Inflammatory macrophage treated with lipopolysaccharide for 1 hour (primary cell): ENCODE data around the gene GOLGA8N.
"Not testable (repeated sequence)": the region's sequence is repeated elsewhere in the genome, so short reads cannot be mapped to it uniquely, and the experiment has no call there.

ENCODE experiments used
- DNase-seq, 2 donors: peaks; one replicate each; pipeline ENCODE4 v3.0.0-alpha.2; 2020 to 2022

Gene GOLGA8N

DNA sequence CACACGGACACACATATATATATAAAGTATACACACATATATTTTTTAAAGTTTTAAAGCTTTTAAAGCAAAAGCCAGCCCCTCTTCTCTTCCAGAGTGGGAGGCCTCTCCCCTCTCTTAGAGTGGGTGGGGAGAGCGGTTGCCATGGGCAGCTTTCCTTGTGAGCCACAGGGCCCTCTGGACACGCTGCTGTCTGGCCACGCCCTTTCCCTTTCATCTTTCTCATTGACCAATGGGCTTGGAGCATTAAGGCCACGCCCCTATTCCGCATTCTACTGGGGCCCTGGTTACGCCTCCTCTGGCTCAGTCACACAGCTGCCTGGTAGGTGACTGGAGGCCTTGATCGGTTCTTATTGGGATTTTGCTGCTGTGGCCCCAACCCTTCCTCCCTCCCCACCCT is at the start of gene GOLGA8N:
TSS of gene GOLGA8N (plus strand) at position 306 of the 400 bp plus-strand sequence.
- DNase-seq = not testable (repeated sequence)

DNA sequence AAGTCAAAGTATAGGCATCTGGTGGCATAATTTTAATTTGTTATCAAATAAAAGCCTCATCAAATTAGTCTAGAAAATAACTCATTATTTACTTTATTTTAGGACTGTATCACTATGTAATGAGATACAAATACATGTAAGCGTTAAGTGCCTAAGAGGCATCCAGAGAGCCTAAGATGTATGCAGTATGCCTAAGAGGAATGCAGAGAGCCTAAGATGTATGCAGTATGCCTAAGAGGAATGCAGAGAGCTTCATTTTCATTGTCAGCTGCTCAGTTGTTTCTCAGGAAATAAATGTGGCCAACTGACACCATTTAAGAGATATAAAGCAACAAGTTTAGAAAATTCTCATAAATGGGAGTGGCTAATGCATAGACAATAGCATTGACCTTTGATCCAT is 49.8 kb upstream of the GOLGA8N start:
- DNase-seq = not testable (repeated sequence)

DNA sequence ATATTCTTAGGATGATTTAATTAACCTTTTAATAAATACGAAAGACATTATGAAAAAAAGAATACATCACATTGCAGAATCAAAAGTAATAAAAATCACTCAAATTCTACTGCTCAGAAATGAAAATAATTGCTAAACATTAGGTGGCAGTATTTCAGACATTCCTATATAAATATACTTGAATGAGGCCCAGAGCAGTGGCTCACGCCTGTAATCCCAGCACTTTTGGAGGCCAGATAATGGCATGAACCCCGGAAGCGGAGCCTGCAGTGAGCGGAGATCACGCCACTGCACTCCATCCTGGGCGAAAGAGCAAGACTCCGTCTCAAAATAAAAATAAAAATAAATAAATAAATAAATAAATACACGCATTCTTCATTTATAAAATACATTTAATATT is 48.1 kb upstream of the GOLGA8N start:
- DNase-seq = not testable (repeated sequence)

- DNase-seq = not testable (repeated sequence)
These were observed 38.7 kb upstream of the GOLGA8N start for GRCh38 chr15:32554587-32554986.

DNA sequence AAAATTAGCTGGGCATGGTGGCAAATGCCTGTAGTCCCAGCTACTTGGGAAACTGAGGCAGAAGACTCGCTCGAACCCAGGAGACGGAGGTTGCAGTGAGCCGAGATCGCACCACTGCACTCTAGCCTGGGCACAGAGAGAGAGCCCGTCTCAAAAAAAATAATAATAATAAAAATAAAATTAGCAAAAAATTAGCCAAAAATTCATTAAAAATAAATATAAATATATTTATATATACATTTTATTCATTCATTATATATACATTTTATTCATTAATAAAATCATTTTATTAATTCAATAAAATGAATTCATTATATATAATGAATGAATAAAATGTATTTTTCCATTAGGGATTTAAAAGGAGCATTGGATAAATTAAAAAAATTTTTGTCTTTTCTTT is 31.1 kb upstream of the GOLGA8N start:
- not testable (repeated sequence) for DNase-seq

- DNase-seq = not testable (repeated sequence)
These were observed 24.3 kb upstream of the GOLGA8N start for GRCh38 chr15:32568988-32569387.

GRCh38 chr15:32578482-32578881 is 14.8 kb upstream of the GOLGA8N start:
- not testable (repeated sequence) for DNase-seq

DNA sequence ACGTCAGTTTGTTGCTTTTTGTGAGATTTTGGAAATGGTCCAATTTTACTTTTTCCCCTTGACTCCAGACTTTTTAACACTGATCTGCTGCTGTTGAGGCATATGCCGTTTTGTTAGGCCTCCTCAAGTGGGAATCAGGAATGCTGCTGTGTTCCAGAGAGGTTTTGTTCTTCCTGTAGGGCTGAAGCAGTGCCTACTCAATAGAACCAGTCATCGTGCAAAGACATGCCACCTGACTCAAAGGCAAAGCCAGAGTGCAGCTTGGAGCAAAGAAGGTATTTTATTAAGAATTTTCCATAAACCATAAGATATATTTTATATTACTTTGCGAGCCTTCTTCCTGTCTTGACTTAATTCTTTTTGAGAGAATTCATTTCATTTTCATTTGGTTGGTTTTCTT is 7.4 kb upstream of the GOLGA8N start:
- DNase-seq = not testable (repeated sequence)

DNA sequence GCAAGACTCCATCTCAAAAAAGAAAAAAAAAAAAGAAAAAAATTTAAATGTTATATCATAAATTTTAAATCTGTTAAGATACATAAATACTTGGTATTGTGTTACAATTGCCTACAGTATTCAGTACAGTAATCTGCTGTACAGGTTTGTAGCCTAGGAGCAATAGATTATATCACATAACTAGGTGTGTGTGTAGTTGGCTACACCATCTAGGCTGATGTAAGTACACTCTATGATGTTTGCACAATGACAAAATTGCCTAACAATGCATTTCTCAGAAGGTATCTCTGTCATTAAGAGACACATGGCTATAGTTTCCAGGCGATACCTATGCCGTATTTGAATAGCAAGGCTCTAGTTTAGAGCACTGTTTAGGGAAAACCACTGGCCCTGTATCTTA is 16.3 kb downstream of the GOLGA8N start:
- DNase-seq = not testable (repeated sequence)

DNA sequence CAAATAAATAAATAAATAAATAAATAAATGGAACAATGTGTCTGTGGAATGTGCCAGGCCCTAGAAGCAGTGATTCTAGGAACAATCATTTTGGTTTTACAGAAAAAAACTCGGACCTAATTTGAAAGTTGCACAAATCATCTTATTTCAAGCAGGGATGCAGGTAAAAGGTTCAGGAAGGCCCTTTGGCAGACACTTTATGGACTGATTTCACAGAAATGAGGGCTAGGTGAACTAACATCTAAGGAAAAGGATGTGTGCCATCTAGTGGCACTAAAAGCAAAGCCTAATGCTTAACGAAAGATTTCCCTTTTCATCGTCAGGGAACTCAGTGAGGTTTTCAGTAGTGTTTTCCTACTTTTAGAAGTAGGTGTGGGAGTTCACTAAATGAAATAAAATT is 17.5 kb downstream of the GOLGA8N start:
- DNase-seq = peak; percentile 5 to 14

DNA sequence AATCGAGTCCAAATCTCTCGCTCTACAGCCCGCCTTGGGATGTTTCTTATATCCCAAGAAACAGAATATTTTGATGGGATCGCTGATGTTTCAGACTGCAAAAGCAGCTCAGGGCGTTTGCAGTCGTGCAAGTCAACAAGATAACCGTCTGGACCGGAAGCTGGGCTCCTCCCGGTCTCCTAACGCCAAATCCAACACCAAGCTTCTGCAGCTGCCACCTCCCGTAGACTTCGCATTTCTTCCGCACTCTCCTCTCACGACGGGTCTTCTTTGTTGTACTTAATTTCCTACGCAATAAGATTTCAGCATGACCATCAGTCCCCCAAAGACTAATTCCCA is 21.4 kb downstream of the GOLGA8N start:
- not testable (repeated sequence) for DNase-seq

- DNase-seq = peak; percentile 88 to 97
These were observed 22.0 kb downstream of the GOLGA8N start, which contains the start of gene ARHGAP11A for GRCh38 chr15:32615051-32615870. Gene ARHGAP11A, plus strand, starts transcription at chr15:32615504. Its CDS starts 708 bp downstream, at chr15:32616212.

DNA sequence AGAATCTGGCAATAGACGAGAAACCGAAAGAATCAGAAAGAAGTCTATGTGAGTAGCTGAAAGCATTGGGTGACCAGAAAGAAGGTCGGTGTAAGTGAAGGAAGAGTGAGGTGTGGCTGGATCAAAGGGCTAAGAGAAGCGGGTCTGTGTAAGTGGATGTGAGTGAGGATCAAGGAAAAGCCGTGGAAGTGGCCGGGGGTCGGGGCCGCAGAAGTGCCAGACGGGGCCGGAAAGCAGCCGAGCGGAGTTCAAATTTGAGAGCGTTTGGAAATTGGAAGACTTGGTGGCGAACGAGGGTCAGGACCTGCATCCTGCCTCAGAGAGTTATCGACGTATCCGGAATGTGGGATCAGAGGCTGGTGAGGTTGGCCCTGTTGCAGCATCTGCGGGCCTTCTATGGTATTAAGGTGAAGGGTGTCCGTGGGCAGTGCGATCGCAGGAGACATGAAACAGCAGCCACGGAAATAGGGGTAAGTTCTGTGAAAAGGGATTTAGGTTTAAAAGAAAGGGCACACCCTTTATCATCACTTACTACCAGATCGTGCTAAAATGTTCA is 22.7 kb downstream of the GOLGA8N start:
- DNase-seq = not testable (repeated sequence)

GRCh38 chr15:32636410-32636809 is 43.2 kb downstream of the GOLGA8N start:
- no peak for DNase-seq

DNA sequence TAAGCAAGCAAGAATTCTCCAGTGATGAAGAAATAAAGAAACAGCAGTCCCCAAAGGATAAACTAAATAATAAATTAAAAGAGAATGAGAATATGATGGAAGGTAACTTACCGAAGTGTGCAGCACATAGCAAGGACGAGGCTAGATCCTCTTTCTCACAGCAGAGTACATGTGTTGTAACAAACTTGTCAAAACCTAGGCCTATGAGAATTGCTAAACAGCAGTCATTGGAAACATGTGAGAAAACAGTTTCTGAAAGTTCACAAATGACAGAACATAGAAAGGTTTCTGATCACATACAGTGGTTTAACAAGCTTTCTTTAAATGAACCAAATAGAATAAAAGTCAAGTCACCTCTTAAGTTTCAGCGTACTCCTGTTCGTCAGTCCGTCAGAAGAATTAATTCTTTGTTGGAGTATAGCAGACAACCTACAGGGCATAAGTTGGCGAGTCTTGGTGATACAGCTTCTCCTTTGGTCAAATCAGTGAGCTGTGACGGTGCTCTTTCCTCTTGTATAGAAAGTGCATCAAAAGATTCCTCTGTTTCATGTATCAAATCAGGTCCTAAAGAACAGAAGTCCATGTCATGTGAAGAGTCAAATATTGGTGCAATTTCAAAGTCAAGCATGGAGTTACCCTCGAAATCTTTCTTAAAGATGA is 43.8 kb downstream of the GOLGA8N start:
- no peak for DNase-seq

- DNase-seq = no peak
These were observed 44.4 kb downstream of the GOLGA8N start for GRCh38 chr15:32637704-32638103.

- no peak for DNase-seq
These were observed 48.3 kb downstream of the GOLGA8N start, which contains the start of gene SCG5 for GRCh38 chr15:32641517-32642059. Gene SCG5, plus strand, starts transcription at chr15:32641710. Its CDS starts 1,883 bp downstream, at chr15:32643593.

DNA sequence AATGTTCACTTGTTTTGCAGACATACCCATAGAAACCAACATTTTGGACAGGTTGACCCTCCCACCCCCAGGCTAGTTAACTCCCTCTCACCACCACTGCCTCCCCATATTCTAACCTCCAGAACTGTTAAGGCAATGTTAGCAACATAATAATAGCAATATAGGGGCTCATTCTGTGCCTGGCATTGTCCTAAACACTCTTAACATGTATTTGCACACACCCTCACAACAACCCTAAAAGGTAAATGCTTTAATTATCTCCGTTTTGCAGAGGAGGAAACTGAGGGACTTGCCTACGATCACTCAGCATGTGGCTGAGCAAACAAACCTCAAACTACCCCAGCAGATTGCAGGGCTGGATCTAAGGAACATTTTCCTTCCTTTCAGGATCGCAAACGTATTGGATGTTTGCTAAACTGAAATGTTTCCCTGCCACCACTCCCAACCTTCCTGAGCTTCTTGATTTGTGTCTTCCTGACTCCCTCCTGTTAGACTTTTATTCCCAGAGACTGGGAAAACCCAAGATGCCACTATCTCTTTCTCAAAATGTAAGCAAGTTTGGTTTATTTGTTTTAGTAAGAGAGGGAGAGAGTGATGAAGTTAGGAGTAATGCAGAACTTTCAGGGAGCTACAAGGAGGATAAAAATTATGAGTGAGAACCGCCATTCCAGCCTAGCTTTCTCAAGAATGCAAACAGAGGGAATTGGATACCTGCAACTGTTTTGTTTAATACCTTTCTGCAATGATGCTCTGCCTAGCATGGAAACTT is 49.6 kb downstream of the GOLGA8N start:
- no peak for DNase-seq

DNA sequence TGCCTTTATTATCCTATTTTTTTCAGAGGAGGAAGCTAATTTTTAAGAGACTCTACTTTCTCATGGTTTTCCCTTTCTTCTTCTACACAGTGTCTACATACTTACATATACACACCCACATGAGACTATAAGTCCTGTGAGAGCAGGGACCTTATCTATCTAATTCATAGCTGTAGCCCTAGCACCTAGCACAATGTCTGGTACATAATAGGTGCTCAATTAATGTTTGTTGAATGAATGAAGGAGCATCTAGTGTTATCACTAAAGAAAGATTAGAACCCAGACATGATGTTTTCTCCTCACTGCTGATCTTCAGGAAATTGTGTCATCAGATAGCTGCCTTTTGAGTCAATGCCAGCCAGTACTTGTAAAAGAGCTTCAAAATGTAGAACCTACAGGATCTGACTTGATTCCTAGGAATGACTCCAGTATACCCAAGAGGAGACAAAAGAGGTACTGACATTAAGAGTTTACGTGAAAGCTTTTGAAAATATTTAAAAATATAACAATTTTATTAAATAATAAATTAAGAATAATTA is 50.7 kb downstream of the GOLGA8N start:
- no peak for DNase-seq

- DNase-seq = no peak
These were observed 53.0 kb downstream of the GOLGA8N start for GRCh38 chr15:32646291-32646690.

DNA sequence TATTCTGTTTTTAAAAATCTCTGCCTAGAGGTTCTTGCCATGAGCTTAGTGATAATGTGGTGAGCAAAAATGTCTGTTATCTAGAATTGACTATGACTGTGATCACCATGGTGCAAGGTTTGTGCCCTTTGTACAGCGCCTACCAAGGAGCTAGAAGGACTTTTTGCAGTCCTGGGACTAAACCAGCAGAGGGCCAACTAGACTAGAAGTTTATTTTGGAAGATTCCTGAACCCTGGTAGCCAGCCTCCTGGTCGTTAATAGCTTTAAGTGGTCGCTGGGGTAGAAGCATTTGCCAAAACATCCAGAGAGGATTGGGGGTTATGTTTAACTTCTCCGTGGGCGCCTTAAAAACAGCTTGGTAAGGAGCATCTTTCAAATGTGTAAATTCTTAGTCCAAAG is 56.1 kb downstream of the GOLGA8N start:
- peak in 1 of 2 donors; percentile 2 for DNase-seq

DNA sequence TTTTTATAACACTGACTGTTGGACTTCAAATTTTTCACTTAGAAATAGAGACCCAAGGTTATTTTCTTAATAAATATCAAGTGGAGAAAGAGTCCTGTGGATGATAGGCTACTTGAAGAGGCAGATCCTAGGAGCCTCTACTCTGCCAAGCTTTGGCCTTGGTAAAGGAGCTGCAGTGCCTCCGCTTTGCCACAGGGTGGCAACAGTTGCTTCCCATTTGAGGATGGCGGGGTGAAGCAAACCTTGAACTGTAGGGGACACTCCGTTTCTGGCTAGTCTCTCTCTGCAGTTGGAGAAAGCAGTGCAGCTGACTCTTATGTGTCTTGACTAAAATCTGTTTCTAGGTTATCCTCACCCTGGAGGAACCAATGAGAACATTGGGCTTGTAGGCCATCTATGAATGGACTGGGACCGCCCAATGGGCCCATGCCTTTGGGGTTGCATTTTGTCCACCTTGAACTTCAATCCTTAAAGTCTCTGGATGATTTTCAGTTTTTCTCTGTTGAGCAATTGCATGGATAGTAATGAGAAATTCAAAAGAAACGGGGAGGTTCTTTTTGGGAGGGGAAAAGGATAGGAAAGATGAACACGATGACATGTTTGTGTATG is 58.1 kb downstream of the GOLGA8N start:
- DNase-seq = peak; percentile 38 to 72
